Endodermal cell (in vitro differentiated cells): ENCODE data around the gene NKPD1. TPM values are rescaled to one million over a fixed set of nuclear protein-coding genes. Genes with fewer than 3 reads are reported as not detected.

Experiments used
- DNase-seq: peaks from one replicate; pipeline ENCODE4 v3.0.0-alpha.2; 2017
- H3K27ac ChIP-seq: 2 replicates; pipeline ENCODE4 v1.5.1; 2013; ENCODE audit warnings: mild to moderate bottlenecking, low read depth, low read length, moderate library complexity
- H3K27me3 ChIP-seq: 2 replicates; pipeline ENCODE4 v1.6.1; 2013; ENCODE audit warnings: mild to moderate bottlenecking, low read length, moderate library complexity; ENCODE audit not compliant: insufficient read depth, control insufficient read depth, poor library complexity, severe bottlenecking
- H3K36me3 ChIP-seq: 2 replicates; pipeline ENCODE4 v1.7.0; 2013; ENCODE audit warnings: mild to moderate bottlenecking, low read length, moderate library complexity; ENCODE audit not compliant: control insufficient read depth, insufficient read depth
- H3K4me1 ChIP-seq: one replicate; pipeline ENCODE4 v1.7.0; 2013; ENCODE audit warnings: low read length; ENCODE audit not compliant: control insufficient read depth, insufficient read depth
- H3K4me3 ChIP-seq: 2 replicates; pipeline ENCODE4 v1.5.1; 2013; ENCODE audit warnings: mild to moderate bottlenecking, low read length, moderate library complexity
- H3K9ac ChIP-seq: 2 replicates; pipeline ENCODE4 v1.6.1; 2013; ENCODE audit warnings: mild to moderate bottlenecking, low read length, moderate library complexity; ENCODE audit not compliant: poor library complexity, severe bottlenecking; ENCODE audit errors: extremely low read depth
- H3K9me3 ChIP-seq: 2 replicates; pipeline ENCODE4 v1.6.1; 2013; ENCODE audit warnings: mild to moderate bottlenecking, low read length, moderate library complexity; ENCODE audit not compliant: control insufficient read depth
- H3K27ac Mint-ChIP-seq: 2 replicates; pipeline ENCODE4 v1.8.0; 2020; ENCODE audit warnings: mixed read lengths
- H3K27me3 Mint-ChIP-seq: 2 replicates; pipeline ENCODE4 v1.8.0; 2021; ENCODE audit warnings: mild to moderate bottlenecking, mixed read lengths; ENCODE audit not compliant: insufficient read depth
- H3K36me3 Mint-ChIP-seq: 2 replicates; pipeline ENCODE4 v1.8.0; 2020; ENCODE audit warnings: low read depth, mixed read lengths
- H3K4me1 Mint-ChIP-seq: 2 replicates; pipeline ENCODE4 v1.8.0; 2020; ENCODE audit warnings: mixed read lengths
- H3K4me3 Mint-ChIP-seq: 2 replicates; pipeline ENCODE4 v1.8.0; 2020; ENCODE audit warnings: mild to moderate bottlenecking, moderate library complexity, mixed read lengths
- H3K9me3 Mint-ChIP-seq: 2 replicates; pipeline ENCODE4 v1.8.0; 2020; ENCODE audit warnings: mild to moderate bottlenecking, mixed read lengths
- WGBS, 2 experiments: methylation state at CpG; one replicate each; pipeline versions ENCODE4 v1.1.5 to v1.1.7; 2013; ENCODE audit warnings: missing lambda C conversion rate in 2 of 2, mixed read lengths in 1 of 2; ENCODE audit not compliant: insufficient coverage in 1 of 2, insufficient read length in 1 of 2; 5-methylcytosine and 5-hydroxymethylcytosine counted together
- total RNA-seq, 2 donors: library from RNA; stranded (reverse); fragmentation: NEBNext Ultra II Directional in 1 of 2; extraction: Animal tissue kit (Norgen Biotek cat#: 25700) in 1 of 2; gene quantifications; 2 replicates in 1 of 2; 3 replicates in 1 of 2; pipeline ENCODE4 v1.2.1, GENCODE V29; 2021
- TF ChIP-seq, protein P1 (sequence below): fragments of 200-600 bp; sonication (generic); conservative IDR thresholded peaks from 2 replicates; pipeline ENCODE4 v1.5.0; 2021; ENCODE audit warnings: antibody characterized with exemption, mild to moderate bottlenecking

NKPD1 gene
- total RNA-seq, 2 donors from 2014 or later, result 0.15 to 0.22 TPM

DNA sequence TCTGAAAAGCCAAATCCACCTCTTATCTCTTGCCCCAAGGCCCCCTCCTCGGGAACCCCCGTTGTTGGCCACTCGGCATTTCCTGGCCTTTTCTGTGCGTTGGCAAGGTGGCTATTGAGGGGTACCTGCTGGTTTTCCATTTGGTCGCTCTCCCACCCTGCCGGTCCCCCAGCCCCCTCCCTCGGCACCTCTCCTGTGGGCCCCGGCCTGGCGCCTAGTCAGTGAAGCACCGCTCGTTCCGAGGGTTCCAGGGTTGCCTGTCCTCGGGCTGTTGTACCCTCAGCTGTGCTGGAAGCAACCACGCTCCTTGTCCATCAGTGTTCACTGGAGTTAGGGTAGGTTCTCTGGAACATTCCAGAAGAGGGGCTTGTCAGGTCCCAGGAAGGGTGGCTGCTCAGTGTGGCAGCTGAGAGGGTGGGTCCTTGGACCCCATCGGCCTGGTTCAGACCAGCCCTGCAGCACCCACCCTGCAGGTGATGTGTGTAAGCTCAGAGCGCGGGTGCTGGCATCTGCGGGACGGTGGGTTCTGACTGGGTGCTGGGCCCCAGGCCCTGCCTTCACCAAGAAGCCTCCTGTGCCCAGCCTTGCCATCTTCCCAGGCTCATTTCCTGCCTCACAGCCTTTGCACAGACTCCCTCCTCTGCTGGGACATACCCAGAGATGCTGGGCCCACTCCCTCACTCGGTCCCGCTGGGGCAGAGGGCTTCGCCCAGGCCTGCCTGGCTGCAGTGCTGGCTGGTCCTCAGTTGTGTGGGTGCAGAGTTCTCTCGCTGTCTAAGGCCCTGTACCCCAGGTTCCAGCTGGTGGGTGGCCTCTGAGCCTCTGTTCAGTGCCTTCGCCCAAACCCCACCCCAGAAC is 21.3 kb downstream of the NKPD1 start:
- Histone ChIP-seq H3K36me3 (peaks cover 14% of the 10 kb centered on the region), H3K9me3 (no peaks in the 10 kb centered on the region), H3K4me3 (no peak overlapping the region), H3K27ac (no peak overlapping the region), H3K27me3 (no peaks in the 10 kb centered on the region), H3K9ac (no peak overlapping the region), H3K4me1 (no peaks in the 10 kb centered on the region)
- TF ChIP-seq, protein P1, sequence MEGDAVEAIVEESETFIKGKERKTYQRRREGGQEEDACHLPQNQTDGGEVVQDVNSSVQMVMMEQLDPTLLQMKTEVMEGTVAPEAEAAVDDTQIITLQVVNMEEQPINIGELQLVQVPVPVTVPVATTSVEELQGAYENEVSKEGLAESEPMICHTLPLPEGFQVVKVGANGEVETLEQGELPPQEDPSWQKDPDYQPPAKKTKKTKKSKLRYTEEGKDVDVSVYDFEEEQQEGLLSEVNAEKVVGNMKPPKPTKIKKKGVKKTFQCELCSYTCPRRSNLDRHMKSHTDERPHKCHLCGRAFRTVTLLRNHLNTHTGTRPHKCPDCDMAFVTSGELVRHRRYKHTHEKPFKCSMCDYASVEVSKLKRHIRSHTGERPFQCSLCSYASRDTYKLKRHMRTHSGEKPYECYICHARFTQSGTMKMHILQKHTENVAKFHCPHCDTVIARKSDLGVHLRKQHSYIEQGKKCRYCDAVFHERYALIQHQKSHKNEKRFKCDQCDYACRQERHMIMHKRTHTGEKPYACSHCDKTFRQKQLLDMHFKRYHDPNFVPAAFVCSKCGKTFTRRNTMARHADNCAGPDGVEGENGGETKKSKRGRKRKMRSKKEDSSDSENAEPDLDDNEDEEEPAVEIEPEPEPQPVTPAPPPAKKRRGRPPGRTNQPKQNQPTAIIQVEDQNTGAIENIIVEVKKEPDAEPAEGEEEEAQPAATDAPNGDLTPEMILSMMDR, result no peak
- H3K9me3 Mint-ChIP-seq, result no peaks in the 10 kb centered on the region
- H3K27me3 Mint-ChIP-seq, result no peaks in the 10 kb centered on the region
- no peak overlapping the region for H3K4me3 Mint-ChIP-seq
- H3K4me1 Mint-ChIP-seq, result peaks cover 6% of the 10 kb centered on the region
- H3K27ac Mint-ChIP-seq, result peak overlapping the region; percentile 17
- DNase-seq, result no peak
- WGBS, 2 experiments, result 86 to 95% methylated on average over 11 to 24 of the region's 24 CpGs
- H3K36me3 Mint-ChIP-seq, result peaks cover 27% of the 10 kb centered on the region

DNA sequence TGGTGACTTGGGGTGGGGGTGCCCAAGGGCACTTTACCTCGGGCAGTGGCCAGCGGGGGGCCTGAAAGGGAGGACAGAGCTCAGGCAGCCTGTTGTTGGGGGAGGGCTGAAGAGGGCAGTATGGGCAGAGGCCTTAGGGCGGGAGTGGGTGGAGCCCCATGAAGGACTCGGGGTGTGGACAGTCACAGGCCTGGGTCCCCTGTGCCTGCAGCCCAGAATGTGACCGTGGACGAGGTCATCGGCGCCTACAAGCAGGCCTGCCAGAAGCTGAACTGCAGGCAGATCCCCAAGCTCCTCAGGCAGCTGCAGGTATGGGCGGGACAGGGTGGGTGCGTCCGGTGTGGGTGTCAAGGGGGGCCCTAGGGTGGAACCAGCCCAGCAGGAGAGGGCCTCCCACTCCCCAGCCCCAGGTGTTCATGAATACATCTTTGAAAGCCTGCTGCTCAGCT is 22.5 kb downstream of the NKPD1 start:
- Mint-ChIP-seq H3K4me1 (peaks cover 9% of the 10 kb centered on the region), H3K27ac (peak overlapping the region; percentile 61), H3K36me3 (peaks cover 22% of the 10 kb centered on the region), H3K27me3 (no peaks in the 10 kb centered on the region), H3K9me3 (no peaks in the 10 kb centered on the region), H3K4me3 (no peak overlapping the region)
- 90 to 100% methylated on average over 5 to 11 of the region's 11 CpGs for WGBS, 2 experiments
- no peak overlapping the region for H3K4me3 ChIP-seq
- H3K36me3 ChIP-seq, result peaks cover 14% of the 10 kb centered on the region
- DNase-seq, result no peak
- H3K27me3 ChIP-seq, result no peaks in the 10 kb centered on the region
- H3K9me3 ChIP-seq, result no peaks in the 10 kb centered on the region
- TF ChIP-seq, protein P1, result no peak
- H3K27ac ChIP-seq, result no peak overlapping the region
- no peaks in the 10 kb centered on the region for H3K4me1 ChIP-seq
- no peak overlapping the region for H3K9ac ChIP-seq

DNA sequence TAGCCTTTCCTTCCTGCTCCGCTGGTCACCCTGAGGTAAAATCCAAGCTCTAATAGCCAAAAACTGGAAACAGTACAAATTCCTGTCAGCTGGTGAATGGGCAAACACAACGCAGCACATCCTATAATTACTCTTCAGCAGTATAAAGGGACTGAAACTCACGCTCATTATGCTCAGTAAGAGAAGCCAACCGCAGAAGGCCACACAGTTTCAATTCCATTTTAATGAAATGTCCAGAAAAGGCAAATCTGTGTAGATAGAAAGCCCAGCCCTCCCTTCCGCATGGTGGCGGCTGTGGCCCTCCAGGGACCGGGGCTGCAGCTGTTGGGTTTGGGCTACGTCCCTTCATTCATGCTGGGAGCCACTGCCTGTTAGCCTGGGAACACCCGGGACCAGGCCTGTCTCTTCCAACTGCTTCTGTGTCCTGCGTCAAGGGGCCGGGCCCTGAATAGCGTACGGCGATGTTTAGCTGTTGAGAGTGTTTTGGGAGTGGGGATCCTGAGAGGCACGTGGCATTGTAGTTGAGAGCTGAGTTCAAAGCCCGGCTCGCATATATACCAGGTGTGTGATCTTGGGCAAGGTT is 23.5 kb downstream of the NKPD1 start:
- peak overlapping the region; percentile 34 for H3K27ac ChIP-seq
- H3K36me3 Mint-ChIP-seq, result peaks cover 13% of the 10 kb centered on the region
- TF ChIP-seq, protein P1, result no peak
- H3K27me3 ChIP-seq, result no peaks in the 10 kb centered on the region
- H3K27me3 Mint-ChIP-seq, result no peaks in the 10 kb centered on the region
- peaks cover 4% of the 10 kb centered on the region for H3K36me3 ChIP-seq
- peak overlapping the region; percentile 64 for H3K27ac Mint-ChIP-seq
- DNase-seq, result no peak
- H3K4me1 Mint-ChIP-seq, result peaks cover 9% of the 10 kb centered on the region
- no peaks in the 10 kb centered on the region for H3K9me3 ChIP-seq
- 94 to 97% methylated on average over 13 to 17 of the region's 17 CpGs for WGBS, 2 experiments
- no peak overlapping the region for H3K4me3 Mint-ChIP-seq
- no peaks in the 10 kb centered on the region for H3K9me3 Mint-ChIP-seq
- no peak overlapping the region for H3K9ac ChIP-seq
- no peak overlapping the region for H3K4me3 ChIP-seq
- H3K4me1 ChIP-seq, result no peaks in the 10 kb centered on the region
